Tibial artery (tissue), 4 donors: ENCODE data around the gene RAB21.

ENCODE experiments used
- DNase-seq, 2 donors: peaks; one replicate each; pipeline ENCODE4 v3.0.0-alpha.2; 2019
- H3K27ac ChIP-seq, 2 donors: fragments of 200-600 bp; sonication (generic) in 1 of 2; 1 replicate in 1 of 2; 2 replicates in 1 of 2; pipeline ENCODE4 v1.5.1; 2018 to 2019; ENCODE audit warnings: mild to moderate bottlenecking in 1 of 2
- H3K27me3 ChIP-seq, 2 donors: fragments of 200-600 bp; sonication (generic) in 1 of 2; one replicate each; pipeline versions ENCODE4 v1.5.1 to v1.6.0; 2016 to 2019
- H3K36me3 ChIP-seq, 3 donors: fragments of 200-600 bp; sonication (generic) in 2 of 3; one replicate each; pipeline ENCODE4 v1.5.1; 2016 to 2019; ENCODE audit warnings: mild to moderate bottlenecking in 2 of 3
- H3K4me1 ChIP-seq, 4 donors: fragments of 200-600 bp; sonication (generic) in 2 of 4; 1 replicate in 3 of 4; 2 replicates in 1 of 4; pipeline ENCODE4 v1.5.1; 2016 to 2019
- H3K4me3 ChIP-seq, 2 donors: fragments of 200-600 bp; sonication (generic) in 1 of 2; 1 replicate in 1 of 2; 2 replicates in 1 of 2; pipeline ENCODE4 v1.5.1; 2018 to 2019; ENCODE audit warnings: mild to moderate bottlenecking in 2 of 2
- H3K9me3 ChIP-seq, 3 donors: fragments of 200-600 bp; sonication (generic) in 1 of 3; one replicate each; pipeline ENCODE4 v1.5.1; 2016 to 2019
- intact Hi-C: fragments of 100-400 bp; cut with DNase I; formaldehyde crosslinking; loops from one replicate; pipeline ENCODE4 v1.15.0; 2023; ENCODE audit warnings: low total_unique reads
- TF ChIP-seq, protein P1 (sequence below), 2 experiments: fragments of 200-600 bp in 1 of 2; fragments of 450-650 bp in 1 of 2; IDR thresholded peaks; one replicate each; pipeline ENCODE4 v1.5.1; 2017 to 2019; ENCODE audit warnings: antibody characterized with exemption in 2 of 2, mild to moderate bottlenecking in 1 of 2, moderate library complexity in 1 of 2

Gene RAB21

DNA sequence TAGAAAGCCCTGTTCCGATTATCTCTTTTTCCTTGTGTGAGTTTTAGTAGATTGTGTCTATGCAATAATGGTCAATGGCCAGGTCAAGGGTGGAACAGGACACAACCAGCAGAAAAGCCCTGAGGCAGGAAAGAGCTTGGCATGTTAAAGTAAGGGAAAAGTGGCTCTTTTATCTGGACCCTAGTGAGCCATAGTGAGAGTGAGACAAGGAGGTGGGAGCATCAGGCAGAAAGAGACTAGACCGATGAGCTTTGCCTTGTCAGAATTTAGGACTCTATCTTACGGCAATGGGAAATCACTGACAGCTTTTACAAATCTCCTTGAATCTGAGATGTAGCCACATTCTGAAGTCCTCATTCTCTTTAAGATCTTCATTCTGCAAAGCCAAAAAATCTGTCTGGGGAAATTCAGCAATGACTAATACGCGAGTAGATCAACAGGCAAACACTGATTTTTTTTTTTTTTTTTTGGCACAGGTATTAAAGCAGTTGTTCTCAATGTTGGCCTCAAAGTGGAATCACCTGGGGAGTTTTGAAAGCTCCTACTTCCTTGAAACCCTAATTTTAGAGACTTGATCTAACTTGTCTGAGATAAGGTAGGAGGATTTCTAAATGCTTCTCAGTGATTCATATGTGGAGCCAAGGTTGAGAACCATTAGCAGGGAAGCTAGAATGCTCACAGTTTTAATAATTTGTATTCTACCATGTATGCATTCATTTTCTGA, 34.9 kb upstream of the RAB21 start:
- no peaks in the 10 kb centered on the region for H3K27me3 ChIP-seq
- H3K27ac ChIP-seq: no peak overlapping the region
- no peak overlapping the region for H3K4me3 ChIP-seq
- DNase-seq: no peak
- no peaks in the 10 kb centered on the region for H3K4me1 ChIP-seq
- TF ChIP-seq, protein P1, sequence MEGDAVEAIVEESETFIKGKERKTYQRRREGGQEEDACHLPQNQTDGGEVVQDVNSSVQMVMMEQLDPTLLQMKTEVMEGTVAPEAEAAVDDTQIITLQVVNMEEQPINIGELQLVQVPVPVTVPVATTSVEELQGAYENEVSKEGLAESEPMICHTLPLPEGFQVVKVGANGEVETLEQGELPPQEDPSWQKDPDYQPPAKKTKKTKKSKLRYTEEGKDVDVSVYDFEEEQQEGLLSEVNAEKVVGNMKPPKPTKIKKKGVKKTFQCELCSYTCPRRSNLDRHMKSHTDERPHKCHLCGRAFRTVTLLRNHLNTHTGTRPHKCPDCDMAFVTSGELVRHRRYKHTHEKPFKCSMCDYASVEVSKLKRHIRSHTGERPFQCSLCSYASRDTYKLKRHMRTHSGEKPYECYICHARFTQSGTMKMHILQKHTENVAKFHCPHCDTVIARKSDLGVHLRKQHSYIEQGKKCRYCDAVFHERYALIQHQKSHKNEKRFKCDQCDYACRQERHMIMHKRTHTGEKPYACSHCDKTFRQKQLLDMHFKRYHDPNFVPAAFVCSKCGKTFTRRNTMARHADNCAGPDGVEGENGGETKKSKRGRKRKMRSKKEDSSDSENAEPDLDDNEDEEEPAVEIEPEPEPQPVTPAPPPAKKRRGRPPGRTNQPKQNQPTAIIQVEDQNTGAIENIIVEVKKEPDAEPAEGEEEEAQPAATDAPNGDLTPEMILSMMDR (IDR thresholded peaks at IDR 0.05): no peak
- H3K36me3 ChIP-seq: no peaks in the 10 kb centered on the region
- peaks cover 0 to 9% (median 2%) of the 10 kb centered on the region in 3 donors for H3K9me3 ChIP-seq
- intact Hi-C loops: no loop called here

DNA sequence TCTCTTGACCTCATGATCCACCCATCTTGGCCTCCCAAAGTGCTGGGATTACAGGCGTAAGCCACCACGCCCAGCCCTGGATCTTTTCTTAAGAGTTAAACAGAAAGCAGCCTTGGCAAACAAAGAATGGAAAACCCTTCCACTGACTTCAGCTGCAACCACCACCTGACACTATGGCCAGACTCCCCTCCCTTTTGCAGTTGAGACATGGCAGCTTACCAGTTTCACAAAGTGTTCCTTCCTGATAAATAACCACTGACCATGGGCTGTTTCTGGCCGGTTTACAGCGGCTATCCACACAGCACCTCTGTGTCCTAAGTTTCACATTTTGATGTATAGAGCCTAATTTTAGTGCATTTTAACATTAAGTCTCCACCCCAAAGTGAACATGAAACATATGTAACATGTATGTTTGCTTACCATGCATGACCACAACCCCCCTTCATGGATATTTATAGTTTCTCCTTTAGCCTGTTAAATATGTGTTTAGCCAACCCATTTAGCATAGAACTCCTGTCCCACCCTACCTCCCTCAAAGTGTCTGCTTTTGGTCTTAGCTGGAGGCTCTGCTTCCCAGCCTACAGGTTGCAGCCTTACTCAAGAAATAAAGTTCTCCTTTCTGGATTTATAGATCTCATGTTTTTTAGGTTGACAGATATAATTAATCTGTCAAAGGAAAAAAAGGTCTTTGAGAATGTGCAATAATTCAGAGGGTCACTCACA, 32.7 kb upstream of the RAB21 start:
- Histone ChIP-seq H3K27ac (no peak overlapping the region), H3K4me1 (no peaks in the 10 kb centered on the region), H3K27me3 (no peaks in the 10 kb centered on the region), H3K9me3 (no peaks in the 10 kb centered on the region), H3K36me3 (no peaks in the 10 kb centered on the region), H3K4me3 (no peak overlapping the region)
- DNase-seq: no peak
- TF ChIP-seq, protein P1 (IDR thresholded peaks at IDR 0.05): no peak
- intact Hi-C loops: no loop called here

DNA sequence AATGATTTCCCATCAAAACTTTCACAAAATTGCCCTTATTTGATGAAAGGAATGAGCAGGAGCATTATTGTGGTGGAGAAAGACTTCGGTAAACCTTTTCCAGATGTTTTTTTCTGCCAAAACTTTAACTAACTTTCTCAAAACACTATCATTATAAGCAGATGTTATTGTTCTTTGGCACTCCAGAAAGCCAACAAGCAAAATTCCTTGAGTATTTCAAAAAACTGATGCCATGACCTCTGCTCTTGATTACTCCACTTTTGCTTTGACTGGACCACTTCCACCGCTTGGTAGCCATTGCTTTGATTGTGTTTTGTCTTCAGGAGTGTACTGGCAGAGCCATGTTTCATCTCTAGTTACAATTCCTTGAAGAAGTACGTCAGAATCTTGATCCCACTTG, 29.7 kb upstream of the RAB21 start:
- DNase-seq: no peak

DNA sequence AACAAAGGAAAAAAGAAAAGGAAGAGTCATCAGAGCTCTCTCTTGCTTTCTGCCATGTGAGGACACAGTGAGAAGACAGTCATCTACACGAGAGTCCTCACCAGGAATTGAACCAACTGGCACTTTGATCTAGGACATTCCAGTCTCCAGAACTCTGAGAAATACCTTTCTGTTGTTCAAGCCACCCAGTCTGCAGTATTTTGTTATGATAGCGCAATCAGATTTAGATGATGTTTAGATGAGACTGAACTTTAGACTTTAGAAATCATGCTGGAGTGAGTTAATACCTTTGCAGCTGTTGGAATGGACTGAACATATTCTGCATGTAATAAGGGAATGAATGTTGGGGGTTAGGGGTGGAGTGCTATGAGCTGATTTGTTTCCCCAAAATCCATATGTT, 28.1 kb upstream of the RAB21 start:
- DNase-seq: no peak
- Histone ChIP-seq H3K4me1 (no peaks in the 10 kb centered on the region), H3K9me3 (no peaks in the 10 kb centered on the region), H3K4me3 (no peak overlapping the region), H3K27me3 (no peaks in the 10 kb centered on the region), H3K27ac (no peak overlapping the region), H3K36me3 (no peaks in the 10 kb centered on the region)
- intact Hi-C loops: no loop called here
- TF ChIP-seq, protein P1 (IDR thresholded peaks at IDR 0.05): no peak

More for the DNA sequence above, 29.7 kb upstream of the RAB21 start:
- no peaks in the 10 kb centered on the region for H3K4me1 ChIP-seq
- TF ChIP-seq, protein P1 (IDR thresholded peaks at IDR 0.05): no peak
- H3K27me3 ChIP-seq: no peaks in the 10 kb centered on the region
- intact Hi-C loops: no loop called here
- no peaks in the 10 kb centered on the region for H3K9me3 ChIP-seq
- no peak overlapping the region for H3K27ac ChIP-seq
- no peaks in the 10 kb centered on the region for H3K36me3 ChIP-seq
- no peak overlapping the region for H3K4me3 ChIP-seq

DNA sequence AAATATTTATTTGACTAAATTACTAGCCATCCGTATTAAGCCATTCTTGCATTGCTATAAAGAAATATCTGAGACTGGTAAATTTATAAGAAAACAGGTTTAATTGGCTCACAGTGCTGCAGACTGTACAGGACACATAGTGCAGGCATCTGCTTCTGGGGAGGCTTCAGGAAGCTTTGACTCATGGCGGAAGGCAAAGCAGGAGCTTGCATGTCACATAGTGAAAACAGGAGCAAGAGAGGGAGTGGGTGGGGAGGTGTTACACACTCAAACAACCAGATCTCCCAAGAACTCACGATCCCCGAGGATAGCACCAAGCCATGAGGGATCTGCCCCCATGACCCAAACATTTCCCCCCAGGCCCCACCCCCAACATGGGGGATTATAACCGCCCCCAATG, 26.7 kb upstream of the RAB21 start:
- H3K4me1 ChIP-seq: no peaks in the 10 kb centered on the region
- no peak for DNase-seq
- H3K36me3 ChIP-seq: no peaks in the 10 kb centered on the region
- H3K9me3 ChIP-seq: no peaks in the 10 kb centered on the region
- H3K27ac ChIP-seq: no peak overlapping the region
- H3K27me3 ChIP-seq: no peaks in the 10 kb centered on the region
- TF ChIP-seq, protein P1 (IDR thresholded peaks at IDR 0.05): no peak
- H3K4me3 ChIP-seq: no peak overlapping the region
- intact Hi-C loops: no loop called here
